Measurements from ENCODE around the gene BBS12. TPM values are rescaled to one million over a fixed set of nuclear protein-coding genes. Genes with fewer than 3 reads are reported as not detected.
"Not testable (repeated sequence)": the region's sequence is repeated elsewhere in the genome, so short reads cannot be mapped to it uniquely, and the experiment has no call there.

BBS12 gene
- total RNA-seq, 2 donors from 2014 or later = 1.0 to 2.2 TPM

- Mint-ChIP-seq H3K4me3 (no peak overlapping the region), H3K27me3 (peaks cover 3 to 8% of the 10 kb centered on the region in 2 donors), H3K9me3 (no peaks in the 10 kb centered on the region), H3K4me1 (ENCODE audit: low read depth in 2 of 2) (peaks cover 0 to 3% of the 10 kb centered on the region in 2 donors), H3K36me3 (no peaks in the 10 kb centered on the region), H3K27ac (no peak overlapping the region)
- ATAC-seq (no peak), DNase-seq (ENCODE audit: low spot score) (no peak)
Measured at GRCh38 chr4:122777846-122778673, 45.6 kb downstream of the BBS12 start.

- H3K4me1 Mint-ChIP-seq (ENCODE audit: low read depth in 2 of 2) = peaks cover 10 to 11% of the 10 kb centered on the region in 2 donors
- no peak for ATAC-seq
- no peak for DNase-seq (ENCODE audit: low spot score)
- no peak overlapping the region for H3K27ac Mint-ChIP-seq
- peaks cover 3% of the 10 kb centered on the region for H3K9me3 Mint-ChIP-seq
- no peak overlapping the region for H3K4me3 Mint-ChIP-seq
- peaks cover 3 to 13% of the 10 kb centered on the region in 2 donors for H3K27me3 Mint-ChIP-seq
- no peaks in the 10 kb centered on the region for H3K36me3 Mint-ChIP-seq
Measured at GRCh38 chr4:122781486-122781885, 49.0 kb downstream of the BBS12 start.

GRCh38 chr4:122783301-122784215 is 51.1 kb downstream of the BBS12 start:
- no peaks in the 10 kb centered on the region for H3K36me3 Mint-ChIP-seq
- ATAC-seq (no peak), DNase-seq (ENCODE audit: low spot score) (no peak)
- no peak overlapping the region for H3K4me3 Mint-ChIP-seq
- H3K27ac Mint-ChIP-seq = no peak overlapping the region
- peaks cover 10 to 12% of the 10 kb centered on the region in 2 donors for H3K4me1 Mint-ChIP-seq (ENCODE audit: low read depth in 2 of 2)
- peaks cover 3 to 15% of the 10 kb centered on the region in 2 donors for H3K27me3 Mint-ChIP-seq
- peaks cover 3% of the 10 kb centered on the region for H3K9me3 Mint-ChIP-seq

GRCh38 chr4:122784261-122784660 is 51.8 kb downstream of the BBS12 start:
- Mint-ChIP-seq H3K9me3 (peaks cover 3% of the 10 kb centered on the region), H3K4me3 (no peak overlapping the region), H3K4me1 (ENCODE audit: low read depth in 2 of 2) (peaks cover 10 to 12% of the 10 kb centered on the region in 2 donors), H3K27me3 (peaks cover 3 to 15% of the 10 kb centered on the region in 2 donors), H3K36me3 (no peaks in the 10 kb centered on the region), H3K27ac (no peak overlapping the region)
- DNase-seq (ENCODE audit: low spot score) (no peak), ATAC-seq (no peak)

DNA sequence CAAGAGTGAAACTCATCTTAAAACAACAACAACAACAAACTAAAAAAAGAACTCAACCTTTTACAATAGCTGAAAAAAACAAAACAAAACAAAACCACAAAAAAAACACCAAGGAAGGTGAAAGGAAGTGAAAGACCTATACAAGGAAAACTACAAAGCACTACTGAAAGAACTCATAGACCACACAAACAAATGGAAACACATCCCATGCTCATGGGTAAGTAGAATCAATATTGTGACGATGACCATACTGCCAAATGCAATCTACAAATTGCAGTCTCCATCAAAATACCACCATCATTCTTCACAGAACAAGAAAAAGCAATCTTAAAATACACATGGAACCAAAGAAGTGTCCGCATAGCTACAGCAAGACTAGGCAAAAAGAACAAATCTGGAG is 52.6 kb downstream of the BBS12 start:
- ATAC-seq = no peak
- no peak for DNase-seq (ENCODE audit: low spot score)
- no peaks in the 10 kb centered on the region for H3K36me3 Mint-ChIP-seq
- peaks cover 10 to 12% of the 10 kb centered on the region in 2 donors for H3K4me1 Mint-ChIP-seq (ENCODE audit: low read depth in 2 of 2)
- H3K27me3 Mint-ChIP-seq = peaks cover 3 to 15% of the 10 kb centered on the region in 2 donors
- no peak overlapping the region for H3K27ac Mint-ChIP-seq
- peaks cover 3% of the 10 kb centered on the region for H3K9me3 Mint-ChIP-seq
- H3K4me3 Mint-ChIP-seq = no peak overlapping the region

DNA sequence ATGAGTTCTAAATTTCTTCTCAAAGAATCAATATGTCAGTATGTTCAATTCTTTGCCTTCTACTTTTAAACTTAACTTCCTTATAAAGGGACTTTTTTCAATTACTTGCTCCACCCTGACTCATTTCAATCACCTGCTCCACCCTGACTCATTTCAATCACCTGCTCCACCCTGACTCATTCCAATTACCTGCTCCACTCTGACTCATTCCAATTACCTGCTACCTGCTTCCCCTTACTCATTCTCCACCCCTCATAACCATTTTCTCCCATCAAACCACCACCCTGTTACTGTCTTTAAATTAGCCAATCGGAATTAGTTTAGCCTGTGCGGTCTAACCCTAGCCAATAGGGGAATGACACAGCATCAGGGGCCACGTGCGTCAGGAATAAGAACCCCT is 53.8 kb downstream of the BBS12 start:
- H3K9me3 Mint-ChIP-seq; H3K36me3 Mint-ChIP-seq; ATAC-seq; DNase-seq (ENCODE audit: low spot score); H3K27ac Mint-ChIP-seq: not testable (repeated sequence)
- Mint-ChIP-seq H3K4me1 (ENCODE audit: low read depth in 2 of 2) (peaks cover 10 to 12% of the 10 kb centered on the region in 2 donors), H3K4me3 (peak overlapping the region; percentile 8), H3K27me3 (peaks cover 3 to 15% of the 10 kb centered on the region in 2 donors)

DNA sequence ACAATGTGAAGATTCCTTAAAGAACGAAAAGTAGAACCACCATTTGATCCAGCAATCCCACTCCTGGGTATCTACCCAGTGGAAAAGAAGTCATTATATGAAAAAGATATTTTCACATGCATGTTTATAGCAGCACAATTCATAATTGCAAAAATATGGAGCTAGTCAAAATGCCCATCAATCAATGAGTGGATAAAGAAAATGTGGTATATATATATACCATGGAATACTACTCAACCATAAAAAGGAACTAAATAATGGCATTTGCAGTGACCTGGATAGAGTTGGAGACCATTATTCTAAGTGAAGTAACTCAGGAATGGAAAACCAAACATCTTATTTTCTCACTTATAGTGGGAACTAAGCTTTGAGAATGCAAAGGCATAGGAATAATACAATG is 54.4 kb downstream of the BBS12 start:
- H3K4me1 Mint-ChIP-seq (ENCODE audit: low read depth in 2 of 2) = peaks cover 10 to 12% of the 10 kb centered on the region in 2 donors
- peaks cover 0 to 10% of the 10 kb centered on the region in 2 donors for H3K27me3 Mint-ChIP-seq
- ATAC-seq; DNase-seq (ENCODE audit: low spot score); H3K4me3 Mint-ChIP-seq; H3K36me3 Mint-ChIP-seq; H3K27ac Mint-ChIP-seq; H3K9me3 Mint-ChIP-seq: not testable (repeated sequence)

- H3K4me1 Mint-ChIP-seq (ENCODE audit: low read depth in 2 of 2) = peaks cover 10 to 12% of the 10 kb centered on the region in 2 donors
- no peak for ATAC-seq
- H3K36me3 Mint-ChIP-seq = no peaks in the 10 kb centered on the region
- H3K9me3 Mint-ChIP-seq = peaks cover 3% of the 10 kb centered on the region
- no peak overlapping the region for H3K4me3 Mint-ChIP-seq
- H3K27ac Mint-ChIP-seq = no peak overlapping the region
- no peak for DNase-seq (ENCODE audit: low spot score)
- peaks cover 0 to 7% of the 10 kb centered on the region in 2 donors for H3K27me3 Mint-ChIP-seq
Measured at GRCh38 chr4:122787940-122788339, 55.4 kb downstream of the BBS12 start.

DNA sequence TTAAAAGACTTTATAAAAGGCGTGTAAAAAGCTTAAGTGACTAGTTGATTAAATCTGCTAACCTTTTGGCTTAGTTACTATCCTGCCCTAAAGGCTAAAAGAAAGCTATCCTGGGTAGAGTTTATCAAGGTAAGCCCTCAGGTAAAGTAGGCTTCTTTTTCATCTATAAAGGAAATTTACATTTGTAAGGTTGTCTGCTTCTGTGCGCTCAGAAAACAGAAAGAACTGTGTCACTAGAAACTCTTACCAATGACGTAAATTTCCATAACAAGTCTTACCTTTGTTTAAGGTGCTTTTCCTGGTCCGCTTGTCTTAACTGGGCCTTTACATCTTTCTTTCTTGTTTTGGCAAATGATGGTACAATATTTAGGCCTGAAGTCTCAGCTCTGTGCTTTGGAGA is 56.4 kb downstream of the BBS12 start:
- Mint-ChIP-seq H3K36me3 (no peaks in the 10 kb centered on the region), H3K27me3 (peaks cover 0 to 7% of the 10 kb centered on the region in 2 donors), H3K9me3 (peaks cover 3% of the 10 kb centered on the region), H3K4me1 (ENCODE audit: low read depth in 2 of 2) (peaks cover 7 to 12% of the 10 kb centered on the region in 2 donors), H3K4me3 (no peak overlapping the region), H3K27ac (no peak overlapping the region)
- ATAC-seq = no peak
- no peak for DNase-seq (ENCODE audit: low spot score)

- Mint-ChIP-seq H3K4me1 (ENCODE audit: low read depth in 2 of 2) (no peaks in the 10 kb centered on the region), H3K9me3 (no peaks in the 10 kb centered on the region), H3K36me3 (no peaks in the 10 kb centered on the region), H3K27ac (no peak overlapping the region), H3K27me3 (peaks cover 0 to 6% of the 10 kb centered on the region in 2 donors), H3K4me3 (no peak overlapping the region)
- ATAC-seq = no peak
- DNase-seq (ENCODE audit: low spot score) = no peak
Measured at GRCh38 chr4:122793811-122794210, 61.3 kb downstream of the BBS12 start.

Other genes with a start within 250 kb of the BBS12 start
- 1 to 10 TPM in 1 of 2 donors, under 1 TPM in 1; 0.50 to 1.7 TPM for gene IL21, start 111.6 kb upstream of the BBS12 start, total RNA-seq
- gene FGF2, start 94.1 kb downstream of the BBS12 start, total RNA-seq = 1 to 10 TPM; 1.5 to 3.9 TPM
- gene NUDT6, start 189.9 kb downstream of the BBS12 start, total RNA-seq = 1 to 10 TPM; 5.0 to 9.0 TPM

All from natural killer cell treated with Interleukin-12 subunit alpha and Interleukin-12 subunit beta and Interleukin-15 and Interleukin-18, amount 100 ng/mL, for 72 hours (primary cell).